ENCODE measurements around the gene KIAA1217.

KIAA1217 gene

GRCh38 chr10:24382596-24382978 lies 173.6 kb downstream of the KIAA1217 start:
- intact Hi-C loops (cut with DNase I; ENCODE audit: low total_unique reads) = no loop called here
- no peaks in the 10 kb centered on the region for H3K9me3 ChIP-seq
- H3K4me1 ChIP-seq = no peaks in the 10 kb centered on the region
- no peaks in the 10 kb centered on the region for H3K27me3 ChIP-seq
- no peak for DNase-seq
- no peak overlapping the region for H3K4me3 ChIP-seq
- H3K27ac ChIP-seq = no peak overlapping the region
- no peaks in the 10 kb centered on the region for H3K36me3 ChIP-seq
- TF ChIP-seq, protein P1, sequence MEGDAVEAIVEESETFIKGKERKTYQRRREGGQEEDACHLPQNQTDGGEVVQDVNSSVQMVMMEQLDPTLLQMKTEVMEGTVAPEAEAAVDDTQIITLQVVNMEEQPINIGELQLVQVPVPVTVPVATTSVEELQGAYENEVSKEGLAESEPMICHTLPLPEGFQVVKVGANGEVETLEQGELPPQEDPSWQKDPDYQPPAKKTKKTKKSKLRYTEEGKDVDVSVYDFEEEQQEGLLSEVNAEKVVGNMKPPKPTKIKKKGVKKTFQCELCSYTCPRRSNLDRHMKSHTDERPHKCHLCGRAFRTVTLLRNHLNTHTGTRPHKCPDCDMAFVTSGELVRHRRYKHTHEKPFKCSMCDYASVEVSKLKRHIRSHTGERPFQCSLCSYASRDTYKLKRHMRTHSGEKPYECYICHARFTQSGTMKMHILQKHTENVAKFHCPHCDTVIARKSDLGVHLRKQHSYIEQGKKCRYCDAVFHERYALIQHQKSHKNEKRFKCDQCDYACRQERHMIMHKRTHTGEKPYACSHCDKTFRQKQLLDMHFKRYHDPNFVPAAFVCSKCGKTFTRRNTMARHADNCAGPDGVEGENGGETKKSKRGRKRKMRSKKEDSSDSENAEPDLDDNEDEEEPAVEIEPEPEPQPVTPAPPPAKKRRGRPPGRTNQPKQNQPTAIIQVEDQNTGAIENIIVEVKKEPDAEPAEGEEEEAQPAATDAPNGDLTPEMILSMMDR (IDR thresholded peaks at IDR 0.05) = no peak

- Histone ChIP-seq H3K36me3 (no peaks in the 10 kb centered on the region), H3K4me3 (no peak overlapping the region), H3K27me3 (no peaks in the 10 kb centered on the region), H3K4me1 (no peaks in the 10 kb centered on the region), H3K27ac (no peak overlapping the region), H3K9me3 (no peaks in the 10 kb centered on the region)
- intact Hi-C loops (cut with DNase I; ENCODE audit: low total_unique reads) = no loop called here
- TF ChIP-seq, protein P1 (IDR thresholded peaks at IDR 0.05) = no peak
- no peak for DNase-seq
Measured at GRCh38 chr10:24382979-24383663, 174.2 kb downstream of the KIAA1217 start.

- Histone ChIP-seq H3K27ac (no peak overlapping the region), H3K36me3 (no peaks in the 10 kb centered on the region), H3K4me3 (no peak overlapping the region), H3K4me1 (no peaks in the 10 kb centered on the region), H3K9me3 (no peaks in the 10 kb centered on the region), H3K27me3 (no peaks in the 10 kb centered on the region)
- DNase-seq = peak; percentile 79 to 81
- TF ChIP-seq, protein P1 (IDR thresholded peaks at IDR 0.05) = peak; percentile 16 to 23
- intact Hi-C loops (cut with DNase I; ENCODE audit: low total_unique reads) = no loop called here
Measured at GRCh38 chr10:24383681-24384106, 174.8 kb downstream of the KIAA1217 start.

DNA sequence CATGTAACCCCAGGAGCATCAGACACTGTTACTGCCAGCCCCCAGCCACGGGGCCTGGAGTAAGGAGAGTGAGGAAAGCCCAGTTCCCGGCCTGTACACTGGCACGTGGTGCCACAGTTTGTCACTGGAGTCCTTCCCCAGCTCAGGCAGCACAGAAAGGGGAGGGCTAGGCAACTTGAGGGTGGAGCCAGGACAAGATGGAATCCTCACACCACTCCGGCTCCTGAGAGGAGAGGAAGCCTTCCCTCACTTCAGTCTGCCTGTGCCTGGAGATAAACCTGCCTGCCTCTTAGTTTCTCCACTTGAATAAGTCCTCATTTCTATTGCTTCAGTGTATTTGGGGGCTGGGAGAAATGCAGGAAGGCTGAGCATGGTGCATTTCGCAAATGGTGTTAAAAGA lies 176.0 kb downstream of the KIAA1217 start:
- DNase-seq = no peak
- Histone ChIP-seq H3K27ac (no peak overlapping the region), H3K27me3 (no peaks in the 10 kb centered on the region), H3K4me1 (no peaks in the 10 kb centered on the region), H3K4me3 (no peak overlapping the region), H3K36me3 (no peaks in the 10 kb centered on the region), H3K9me3 (no peaks in the 10 kb centered on the region)
- intact Hi-C loops (cut with DNase I; ENCODE audit: low total_unique reads) = no loop called here
- TF ChIP-seq, protein P1 (IDR thresholded peaks at IDR 0.05) = no peak

DNA sequence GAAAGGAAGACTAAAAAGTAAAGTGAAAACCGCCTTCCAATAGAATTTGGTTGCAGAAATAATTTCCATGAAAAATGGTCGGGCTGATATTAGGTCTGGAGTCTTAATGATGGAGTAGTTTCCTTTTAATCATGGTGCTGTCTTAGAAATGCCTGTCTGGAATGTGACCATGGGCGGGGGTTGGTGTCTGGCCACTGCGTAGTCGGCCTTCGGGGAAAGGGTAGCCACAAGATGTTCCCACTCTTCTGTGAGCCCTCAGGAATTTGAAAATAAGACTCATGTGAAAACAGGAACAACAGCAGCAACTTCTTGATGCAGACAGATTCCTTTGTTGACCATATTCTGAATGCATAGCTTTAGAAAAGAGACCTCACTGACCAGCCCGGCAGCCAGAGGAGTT lies 176.8 kb downstream of the KIAA1217 start:
- Histone ChIP-seq H3K4me3 (no peak overlapping the region), H3K36me3 (no peaks in the 10 kb centered on the region), H3K27me3 (no peaks in the 10 kb centered on the region), H3K27ac (no peak overlapping the region), H3K9me3 (no peaks in the 10 kb centered on the region), H3K4me1 (no peaks in the 10 kb centered on the region)
- TF ChIP-seq, protein P1 (IDR thresholded peaks at IDR 0.05) = no peak
- intact Hi-C loops (cut with DNase I; ENCODE audit: low total_unique reads) = no loop called here
- DNase-seq = no peak

Measured in tibial artery (tissue), 4 donors.